OCI-LY1 (cell line): ENCODE measurements around the gene VWA2.

Source experiments
- H2AFZ ChIP-seq: fragments of 200-600 bp; sonication (generic), shearing (Covaris generic); 2 replicates; pipeline ENCODE4 v1.6.0; 2014; ENCODE audit warnings: antibody characterized with exemption, mild to moderate bottlenecking, low read length
- H3F3A ChIP-seq: fragments of 200-600 bp; sonication (generic), shearing (Covaris generic); 2 replicates; pipeline ENCODE4 v1.6.0; 2014; ENCODE audit warnings: mild to moderate bottlenecking, antibody characterized with exemption, low read length, moderate library complexity; ENCODE audit not compliant: insufficient read depth
- H3K27ac ChIP-seq: fragments of 200-600 bp; sonication (generic); 2 replicates; pipeline ENCODE4 v1.5.1; 2014; ENCODE audit warnings: low read length, mixed run types, mild to moderate bottlenecking, low read depth; ENCODE audit not compliant: poor library complexity, severe bottlenecking
- H3K27me3 ChIP-seq: fragments of 200-600 bp; sonication (generic); 2 replicates; pipeline ENCODE4 v1.6.0; 2014; ENCODE audit warnings: antibody characterized with exemption, mild to moderate bottlenecking, low read length, moderate library complexity; ENCODE audit not compliant: insufficient read depth
- H3K36me3 ChIP-seq: fragments of 200-600 bp; sonication (generic); 2 replicates; pipeline ENCODE4 v1.6.1; 2014; ENCODE audit warnings: mild to moderate bottlenecking, antibody characterized with exemption, low read length, moderate library complexity, mixed read lengths; ENCODE audit not compliant: insufficient read depth
- H3K4me1 ChIP-seq: fragments of 200-600 bp; sonication (generic); 2 replicates; pipeline ENCODE4 v1.5.1; 2014; ENCODE audit warnings: mild to moderate bottlenecking, low read length, moderate library complexity; ENCODE audit not compliant: insufficient read depth, severe bottlenecking
- H3K4me2 ChIP-seq: fragments of 200-600 bp; sonication (generic), shearing (Covaris generic); 2 replicates; pipeline ENCODE4 v1.6.1; 2014; ENCODE audit warnings: low read length
- H3K4me3 ChIP-seq: fragments of 200-600 bp; sonication (generic); 2 replicates; pipeline ENCODE4 v1.5.1; 2014; ENCODE audit warnings: low read length, low read depth, mild to moderate bottlenecking, mixed read lengths; ENCODE audit not compliant: poor library complexity, severe bottlenecking
- H3K79me2 ChIP-seq: fragments of 200-600 bp; shearing (Covaris generic); 2 replicates; pipeline ENCODE4 v1.6.1; 2016; ENCODE audit warnings: mixed run types, low read length, mixed read lengths; ENCODE audit not compliant: insufficient read depth
- H3K9ac ChIP-seq: fragments of 200-600 bp; sonication (generic), shearing (Covaris generic); 2 replicates; pipeline ENCODE4 v1.6.1; 2014; ENCODE audit warnings: mild to moderate bottlenecking, low read length, mixed read lengths
- H3K9me2 ChIP-seq: fragments of 200-600 bp; sonication (generic), shearing (Covaris generic); 2 replicates; pipeline ENCODE4 v1.6.1; 2014; ENCODE audit warnings: low read depth, mild to moderate bottlenecking, low read length, mixed read lengths
- H3K9me3 ChIP-seq: fragments of 200-600 bp; shearing (Covaris generic); 2 replicates; pipeline ENCODE4 v1.6.1; 2014; ENCODE audit warnings: low read length, mixed read lengths
- H4K20me1 ChIP-seq: fragments of 200-600 bp; sonication (generic), shearing (Covaris generic); 2 replicates; pipeline ENCODE4 v1.6.0; 2016; ENCODE audit warnings: mild to moderate bottlenecking, low read length; ENCODE audit not compliant: insufficient read depth
- CTCF ChIP-seq: fragments of 200-600 bp; sonication (generic), shearing (Covaris generic); IDR thresholded peaks from 2 replicates; pipeline ENCODE4 v1.5.1; 2017; ENCODE audit warnings: mild to moderate bottlenecking, antibody characterized with exemption, low read length, moderate library complexity, mixed read lengths
- EZH2 ChIP-seq: fragments of 200-600 bp; sonication (generic), shearing (Covaris generic); IDR thresholded peaks from 2 replicates; pipeline ENCODE4 v1.8.0; 2017; ENCODE audit warnings: borderline replicate concordance, mixed run types, mild to moderate bottlenecking, antibody characterized with exemption, low read length, moderate library complexity, mixed read lengths

Gene VWA2

GRCh38 chr10:114334301-114334700 is 95.2 kb downstream of the VWA2 start:
- Histone ChIP-seq H3K9me3 (no peaks in the 10 kb centered on the region), H2AFZ (no peak overlapping the region)

GRCh38 chr10:114335614-114336013 is 96.6 kb downstream of the VWA2 start:
- H3K9ac ChIP-seq, result no peak overlapping the region
- H3K36me3 ChIP-seq, result no peaks in the 10 kb centered on the region
- H3K4me1 ChIP-seq, result no peaks in the 10 kb centered on the region
- H4K20me1 ChIP-seq, result no peaks in the 10 kb centered on the region
- H3K9me3 ChIP-seq, result no peaks in the 10 kb centered on the region
- H3K27me3 ChIP-seq, result no peaks in the 10 kb centered on the region
- no peaks in the 10 kb centered on the region for H3F3A ChIP-seq
- no peaks in the 10 kb centered on the region for H3K79me2 ChIP-seq
- no peak for TF ChIP-seq CTCF
- no peak for TF ChIP-seq EZH2
- H3K4me2 ChIP-seq, result no peak overlapping the region
- H3K9me2 ChIP-seq, result no peaks in the 10 kb centered on the region
- H3K4me3 ChIP-seq, result no peak overlapping the region
- H3K27ac ChIP-seq, result no peak overlapping the region
- H2AFZ ChIP-seq, result no peak overlapping the region

More at GRCh38 chr10:114334301-114334700, 95.2 kb downstream of the VWA2 start:
- H3K4me2 ChIP-seq, result no peak overlapping the region
- H3F3A ChIP-seq, result no peaks in the 10 kb centered on the region
- no peak overlapping the region for H3K27ac ChIP-seq
- H3K27me3 ChIP-seq, result no peaks in the 10 kb centered on the region
- no peak overlapping the region for H3K9ac ChIP-seq
- H4K20me1 ChIP-seq, result no peaks in the 10 kb centered on the region
- H3K4me3 ChIP-seq, result no peak overlapping the region
- no peaks in the 10 kb centered on the region for H3K4me1 ChIP-seq
- no peaks in the 10 kb centered on the region for H3K36me3 ChIP-seq
- H3K79me2 ChIP-seq, result no peaks in the 10 kb centered on the region
- H3K9me2 ChIP-seq, result no peaks in the 10 kb centered on the region
- TF ChIP-seq CTCF (no peak), EZH2 (no peak)

GRCh38 chr10:114336823-114337509 is 97.9 kb downstream of the VWA2 start:
- no peak overlapping the region for H3K4me2 ChIP-seq
- H4K20me1 ChIP-seq, result no peaks in the 10 kb centered on the region
- H3K4me1 ChIP-seq, result no peaks in the 10 kb centered on the region
- no peaks in the 10 kb centered on the region for H3K9me2 ChIP-seq
- no peaks in the 10 kb centered on the region for H3K9me3 ChIP-seq
- no peaks in the 10 kb centered on the region for H3K27me3 ChIP-seq
- no peak overlapping the region for H3K9ac ChIP-seq
- no peak overlapping the region for H2AFZ ChIP-seq
- no peaks in the 10 kb centered on the region for H3K36me3 ChIP-seq
- H3K27ac ChIP-seq, result no peak overlapping the region
- no peaks in the 10 kb centered on the region for H3F3A ChIP-seq
- no peak for TF ChIP-seq CTCF
- TF ChIP-seq EZH2, result no peak
- no peak overlapping the region for H3K4me3 ChIP-seq
- no peaks in the 10 kb centered on the region for H3K79me2 ChIP-seq
